ENCODE measurements around the gene CREB5. TPM values are rescaled to one million over a fixed set of nuclear protein-coding genes. Genes with fewer than 3 reads are reported as not detected.

The CREB5 gene
- total RNA-seq, 2 donors from 2014 or later: 0.81 to 1.8 TPM

- ATAC-seq: no peak
Measured at GRCh38 chr7:28410628-28411531, 1.4 kb upstream of the CREB5 start.

GRCh38 chr7:28413011-28413410 lies 693 bp downstream of the CREB5 start:
- peaks cover 69% of the 10 kb centered on the region for H3K27me3 Mint-ChIP-seq
- DNase-seq: no peak
- H3K4me3 Mint-ChIP-seq: no peak overlapping the region
- H3K9me3 ChIP-seq (ENCODE audit: control insufficient read depth, low read length, poor library complexity, severe bottlenecking): no peaks in the 10 kb centered on the region
- peaks cover 18% of the 10 kb centered on the region for H3K4me1 Mint-ChIP-seq
- H3K36me3 Mint-ChIP-seq (ENCODE audit: low read depth): peaks cover 4% of the 10 kb centered on the region
- no peak for ATAC-seq
- no peak overlapping the region for H3K27ac Mint-ChIP-seq

More at GRCh38 chr7:28410628-28411531, 1.4 kb upstream of the CREB5 start:
- Mint-ChIP-seq H3K36me3 (ENCODE audit: low read depth) (peaks cover 8% of the 10 kb centered on the region), H3K4me3 (peak overlapping the region; percentile 71), H3K4me1 (peaks cover 18% of the 10 kb centered on the region), H3K27ac (no peak overlapping the region), H3K27me3 (peaks cover 80% of the 10 kb centered on the region)
- no peaks in the 10 kb centered on the region for H3K9me3 ChIP-seq (ENCODE audit: control insufficient read depth, low read length, poor library complexity, severe bottlenecking)
- DNase-seq: no peak

GRCh38 chr7:28414453-28414852 lies 2.1 kb downstream of the CREB5 start:
- no peak overlapping the region for H3K4me3 Mint-ChIP-seq
- H3K4me1 Mint-ChIP-seq: peaks cover 12% of the 10 kb centered on the region
- no peaks in the 10 kb centered on the region for H3K9me3 ChIP-seq (ENCODE audit: control insufficient read depth, low read length, poor library complexity, severe bottlenecking)
- H3K27me3 Mint-ChIP-seq: peaks cover 58% of the 10 kb centered on the region
- H3K36me3 Mint-ChIP-seq (ENCODE audit: low read depth): peaks cover 2% of the 10 kb centered on the region
- no peak for DNase-seq
- ATAC-seq: no peak
- H3K27ac Mint-ChIP-seq: no peak overlapping the region

- Mint-ChIP-seq H3K4me3 (no peak overlapping the region), H3K36me3 (ENCODE audit: low read depth) (no peaks in the 10 kb centered on the region), H3K27me3 (peaks cover 37% of the 10 kb centered on the region), H3K27ac (no peak overlapping the region), H3K4me1 (peaks cover 3% of the 10 kb centered on the region)
- H3K9me3 ChIP-seq (ENCODE audit: control insufficient read depth, low read length, poor library complexity, severe bottlenecking): no peaks in the 10 kb centered on the region
- no peak for DNase-seq
- no peak for ATAC-seq
Measured at GRCh38 chr7:28417321-28417940, 5.1 kb downstream of the CREB5 start.

GRCh38 chr7:28418311-28418710 lies 6.0 kb downstream of the CREB5 start:
- no peak overlapping the region for H3K4me3 Mint-ChIP-seq
- H3K27ac Mint-ChIP-seq: no peak overlapping the region
- no peaks in the 10 kb centered on the region for H3K36me3 Mint-ChIP-seq (ENCODE audit: low read depth)
- ATAC-seq: no peak
- H3K4me1 Mint-ChIP-seq: no peaks in the 10 kb centered on the region
- no peak for DNase-seq
- H3K9me3 ChIP-seq (ENCODE audit: control insufficient read depth, low read length, poor library complexity, severe bottlenecking): no peaks in the 10 kb centered on the region
- H3K27me3 Mint-ChIP-seq: peaks cover 34% of the 10 kb centered on the region

- no peaks in the 10 kb centered on the region for H3K4me1 Mint-ChIP-seq
- no peak overlapping the region for H3K4me3 Mint-ChIP-seq
- ATAC-seq: no peak
- no peak overlapping the region for H3K27ac Mint-ChIP-seq
- no peaks in the 10 kb centered on the region for H3K36me3 Mint-ChIP-seq (ENCODE audit: low read depth)
- no peak for DNase-seq
- no peaks in the 10 kb centered on the region for H3K9me3 ChIP-seq (ENCODE audit: control insufficient read depth, low read length, poor library complexity, severe bottlenecking)
- H3K27me3 Mint-ChIP-seq: peaks cover 28% of the 10 kb centered on the region
Measured at GRCh38 chr7:28418966-28419365, 6.6 kb downstream of the CREB5 start.

GRCh38 chr7:28419716-28420115 lies 7.4 kb downstream of the CREB5 start:
- no peak overlapping the region for H3K27ac Mint-ChIP-seq
- H3K9me3 ChIP-seq (ENCODE audit: control insufficient read depth, low read length, poor library complexity, severe bottlenecking): no peaks in the 10 kb centered on the region
- no peaks in the 10 kb centered on the region for H3K4me1 Mint-ChIP-seq
- ATAC-seq (no peak), DNase-seq (no peak)
- H3K4me3 Mint-ChIP-seq: no peak overlapping the region
- no peaks in the 10 kb centered on the region for H3K36me3 Mint-ChIP-seq (ENCODE audit: low read depth)
- H3K27me3 Mint-ChIP-seq: peaks cover 24% of the 10 kb centered on the region

- Mint-ChIP-seq H3K27me3 (peaks cover 32% of the 10 kb centered on the region), H3K27ac (no peak overlapping the region), H3K4me1 (no peaks in the 10 kb centered on the region), H3K4me3 (no peak overlapping the region), H3K36me3 (ENCODE audit: low read depth) (no peaks in the 10 kb centered on the region)
- H3K9me3 ChIP-seq (ENCODE audit: control insufficient read depth, low read length, poor library complexity, severe bottlenecking): no peaks in the 10 kb centered on the region
- no peak for ATAC-seq
- DNase-seq: no peak
Measured at GRCh38 chr7:28423112-28423511, 10.8 kb downstream of the CREB5 start.

GRCh38 chr7:28423918-28424514 lies 11.7 kb downstream of the CREB5 start:
- Mint-ChIP-seq H3K27ac (no peak overlapping the region), H3K27me3 (peaks cover 38% of the 10 kb centered on the region), H3K36me3 (ENCODE audit: low read depth) (no peaks in the 10 kb centered on the region), H3K4me1 (no peaks in the 10 kb centered on the region), H3K4me3 (no peak overlapping the region)
- H3K9me3 ChIP-seq (ENCODE audit: control insufficient read depth, low read length, poor library complexity, severe bottlenecking): no peaks in the 10 kb centered on the region
- no peak for DNase-seq
- no peak for ATAC-seq

GRCh38 chr7:28425496-28425895 lies 13.2 kb downstream of the CREB5 start:
- H3K4me1 Mint-ChIP-seq: no peaks in the 10 kb centered on the region
- H3K27me3 Mint-ChIP-seq: peaks cover 48% of the 10 kb centered on the region
- no peak overlapping the region for H3K27ac Mint-ChIP-seq
- H3K36me3 Mint-ChIP-seq (ENCODE audit: low read depth): no peaks in the 10 kb centered on the region
- DNase-seq: no peak
- H3K9me3 ChIP-seq (ENCODE audit: control insufficient read depth, low read length, poor library complexity, severe bottlenecking): no peaks in the 10 kb centered on the region
- no peak overlapping the region for H3K4me3 Mint-ChIP-seq
- no peak for ATAC-seq

GRCh38 chr7:28427236-28427635 lies 14.9 kb downstream of the CREB5 start:
- Mint-ChIP-seq H3K36me3 (ENCODE audit: low read depth) (no peaks in the 10 kb centered on the region), H3K4me3 (no peak overlapping the region), H3K27ac (no peak overlapping the region), H3K4me1 (no peaks in the 10 kb centered on the region), H3K27me3 (peaks cover 55% of the 10 kb centered on the region)
- DNase-seq (no peak), ATAC-seq (no peak)
- no peaks in the 10 kb centered on the region for H3K9me3 ChIP-seq (ENCODE audit: control insufficient read depth, low read length, poor library complexity, severe bottlenecking)

GRCh38 chr7:28430616-28431015 lies 18.3 kb downstream of the CREB5 start:
- no peaks in the 10 kb centered on the region for H3K4me1 Mint-ChIP-seq
- H3K36me3 Mint-ChIP-seq (ENCODE audit: low read depth): no peaks in the 10 kb centered on the region
- H3K9me3 ChIP-seq (ENCODE audit: control insufficient read depth, low read length, poor library complexity, severe bottlenecking): no peaks in the 10 kb centered on the region
- ATAC-seq (no peak), DNase-seq (no peak)
- no peak overlapping the region for H3K27ac Mint-ChIP-seq
- H3K4me3 Mint-ChIP-seq: no peak overlapping the region
- H3K27me3 Mint-ChIP-seq: peaks cover 60% of the 10 kb centered on the region

- ATAC-seq (no peak), DNase-seq (no peak)
- Mint-ChIP-seq H3K4me3 (no peak overlapping the region), H3K4me1 (no peaks in the 10 kb centered on the region), H3K27ac (no peak overlapping the region), H3K36me3 (ENCODE audit: low read depth) (no peaks in the 10 kb centered on the region), H3K27me3 (peaks cover 61% of the 10 kb centered on the region)
- H3K9me3 ChIP-seq (ENCODE audit: control insufficient read depth, low read length, poor library complexity, severe bottlenecking): no peaks in the 10 kb centered on the region
Measured at GRCh38 chr7:28432105-28432504, 19.8 kb downstream of the CREB5 start.
